ENCODE data around the gene KLK5.
"Not testable (repeated sequence)": the region's sequence is repeated elsewhere in the genome, so short reads cannot be mapped to it uniquely, and the experiment has no call there.

KLK5 gene
- total RNA-seq, result 0 reads per million in 2 donors

- DNase-seq, result no peak
Measured at GRCh38 chr19:50952910-50953309, at the start of gene KLK5. Gene KLK5, minus strand, starts transcription at chr19:50953038. Its CDS starts 381 bp downstream, at chr19:50952657.

DNA sequence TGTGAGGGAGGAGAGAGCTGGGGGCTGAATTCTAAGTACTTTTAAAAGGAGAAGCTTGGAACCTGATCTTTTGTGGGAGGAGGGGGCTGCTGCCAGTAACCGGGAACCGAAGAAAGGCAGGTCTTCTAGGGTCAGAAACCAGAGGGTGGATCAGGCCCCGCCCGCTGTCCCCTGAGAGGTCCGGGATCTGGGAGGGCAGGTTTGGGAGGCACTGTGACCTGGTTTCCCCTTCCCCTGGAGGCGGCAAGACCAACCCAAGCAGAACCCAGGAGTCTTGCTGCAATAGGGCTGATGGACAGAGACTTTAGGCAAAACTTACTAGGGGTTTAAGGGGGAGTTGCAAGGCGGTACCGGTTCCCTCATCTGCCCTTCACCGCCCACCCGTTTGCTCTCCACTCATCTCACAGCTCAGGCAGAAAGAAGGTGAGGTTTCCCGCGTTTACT lies 49.3 kb upstream of the KLK5 start:
- no peak for DNase-seq

- DNase-seq, result no peak
Measured at GRCh38 chr19:51001515-51001914, 48.7 kb upstream of the KLK5 start, which contains the start of gene KLK8. Gene KLK8, minus strand, starts transcription at chr19:51001604. Its CDS starts 437 bp downstream, at chr19:51001167.

GRCh38 chr19:51000981-51001380 lies 48.1 kb upstream of the KLK5 start:
- no peak for DNase-seq

DNA sequence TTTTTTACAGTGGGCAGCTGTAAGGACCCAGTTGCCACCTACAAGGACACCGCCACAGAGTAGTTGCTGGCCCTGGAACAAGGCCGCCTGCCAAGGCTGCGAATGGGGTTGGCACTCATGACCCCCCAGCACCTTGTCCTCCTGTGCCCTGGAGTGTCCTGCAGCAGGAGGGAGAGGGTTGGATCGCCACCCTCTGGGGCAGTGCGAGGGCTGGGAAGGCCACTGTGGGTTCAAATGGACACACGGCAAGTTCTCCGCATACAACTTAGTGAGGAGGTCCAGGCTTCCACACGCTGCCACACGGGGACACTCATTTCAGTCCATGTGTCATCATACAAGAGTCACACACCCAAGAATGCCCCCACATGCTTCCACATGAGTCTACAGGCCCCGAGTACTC lies 47.6 kb upstream of the KLK5 start:
- no peak for DNase-seq

DNA sequence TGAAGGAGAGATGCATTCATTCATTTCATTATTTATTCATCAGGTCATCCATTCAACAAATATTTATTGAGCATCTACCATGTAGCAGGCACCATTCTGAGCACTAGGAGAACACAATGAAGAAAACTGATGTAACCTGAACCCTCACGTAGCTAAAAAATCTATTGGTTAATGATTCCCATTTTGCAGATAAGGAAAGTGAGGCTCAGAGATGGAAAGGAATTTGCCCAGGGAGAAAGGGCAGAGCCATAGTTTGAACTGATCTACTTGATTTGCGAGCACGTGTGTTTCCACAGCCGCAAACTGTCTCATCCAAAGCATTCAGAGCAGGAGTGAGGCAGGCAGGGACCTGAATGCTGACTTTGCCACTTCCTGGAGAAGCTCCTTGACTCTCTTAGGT lies 45.8 kb upstream of the KLK5 start:
- DNase-seq, result no peak

DNA sequence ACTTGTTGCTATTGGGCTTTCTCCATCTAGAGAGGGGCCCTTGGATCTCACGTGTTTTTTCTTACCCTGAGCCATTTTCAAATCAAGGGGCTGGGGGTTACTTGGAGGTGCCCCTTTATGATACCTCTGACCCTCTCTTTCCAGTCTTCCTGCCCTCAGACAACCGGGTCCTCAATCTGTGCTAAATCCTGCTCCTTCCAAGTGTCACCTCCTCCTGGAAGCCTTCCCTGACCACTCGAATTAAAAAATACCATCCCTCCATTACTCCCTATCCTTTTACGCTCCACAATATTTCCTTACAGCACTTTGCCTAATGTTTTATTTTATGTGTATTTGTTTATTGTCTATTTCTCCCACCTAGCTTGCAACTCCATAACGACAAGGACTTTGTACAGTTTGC lies 45.2 kb upstream of the KLK5 start:
- DNase-seq, result no peak

GRCh38 chr19:50994129-50994528 lies 41.3 kb upstream of the KLK5 start:
- DNase-seq, result no peak

- DNase-seq, result no peak
Measured at GRCh38 chr19:50992666-50993035, 39.8 kb upstream of the KLK5 start.

GRCh38 chr19:50984416-50984815 lies 31.6 kb upstream of the KLK5 start:
- not testable (repeated sequence) for DNase-seq

DNA sequence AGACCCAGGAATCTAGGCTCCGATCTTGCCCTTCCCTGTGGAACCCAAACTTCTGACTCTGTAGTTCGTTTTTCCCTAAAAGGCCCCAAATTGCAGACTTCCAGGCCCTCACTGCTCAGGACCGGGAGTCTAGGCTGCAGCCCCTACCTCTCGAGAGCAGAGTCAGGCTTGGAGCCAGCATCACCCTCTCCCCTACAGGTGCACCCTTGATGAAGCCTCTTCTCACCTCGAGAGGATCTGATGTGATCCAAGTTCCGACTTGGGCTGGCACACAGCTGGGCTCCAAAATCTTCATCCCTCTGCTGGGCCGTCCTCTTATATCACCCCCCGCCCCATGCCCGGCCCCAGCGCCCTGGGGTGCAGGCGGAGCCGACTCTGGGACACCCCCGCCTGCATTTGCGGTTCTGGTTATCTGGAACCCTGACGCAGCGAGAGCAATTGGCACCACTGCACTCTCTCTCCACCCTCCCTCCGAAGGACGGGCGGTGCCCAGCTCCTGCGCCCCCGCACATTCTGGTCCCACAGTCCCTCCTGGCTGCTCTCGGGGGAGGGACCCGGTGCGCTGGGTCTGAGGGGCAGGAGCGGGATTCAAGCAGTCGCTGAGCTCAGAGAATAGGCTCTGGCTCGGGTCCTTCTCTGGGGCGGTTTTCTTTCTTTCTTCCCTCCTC lies 30.9 kb upstream of the KLK5 start, which contains the start of gene KLK7:
Gene KLK7 (minus strand): TSS at position 293 of the 668 bp plus-strand sequence. CDS start 1,518 bp downstream, outside the sequence.
- DNase-seq, result no peak

GRCh38 chr19:50982186-50982585 lies 29.3 kb upstream of the KLK5 start:
- no peak for DNase-seq

DNA sequence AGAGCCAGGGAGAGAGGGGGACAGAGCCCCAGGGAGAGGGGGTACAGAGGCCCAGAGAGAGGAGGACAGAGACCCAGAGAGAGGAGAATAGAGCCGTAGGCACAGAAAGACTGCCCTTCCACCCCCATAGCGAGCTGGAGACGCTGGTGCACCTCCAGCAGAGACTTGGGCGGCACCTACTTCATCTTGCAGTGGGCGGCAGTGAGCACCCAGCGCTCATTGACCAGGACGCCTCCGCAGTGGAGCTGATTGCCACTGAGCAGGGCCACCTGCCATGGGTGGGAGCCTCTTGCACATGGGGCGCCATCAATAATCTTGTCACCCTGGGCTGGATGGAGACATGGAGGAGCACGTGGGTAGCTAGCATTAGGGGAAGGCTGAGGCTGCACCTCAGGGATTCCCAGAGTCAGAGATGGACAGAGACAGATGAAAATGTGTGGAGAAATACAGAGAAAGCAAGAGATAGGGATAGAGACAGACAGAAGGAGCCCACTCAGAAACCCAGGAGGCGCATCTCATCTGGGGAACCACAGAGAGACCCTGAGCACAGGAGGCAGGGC lies 28.8 kb upstream of the KLK5 start:
- DNase-seq, result no peak

DNA sequence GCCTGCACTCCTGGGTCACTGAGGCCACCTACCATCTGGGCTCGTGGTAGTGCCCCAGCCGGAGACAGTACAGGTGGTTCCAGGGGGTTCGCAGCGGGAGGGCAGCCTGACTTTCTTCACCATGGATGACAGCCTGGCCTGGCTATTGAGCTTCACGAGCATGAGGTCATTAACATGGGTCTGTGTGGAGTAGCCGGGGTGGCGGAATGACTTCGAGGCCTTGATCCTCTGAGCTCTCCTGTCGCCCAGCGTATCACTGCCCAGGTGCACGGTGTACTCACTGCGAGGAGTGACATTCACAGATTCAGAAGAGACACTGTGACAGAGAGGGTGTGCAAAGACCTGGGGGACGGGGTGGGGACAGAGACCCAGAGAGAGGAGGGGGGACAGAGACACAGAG lies 27.4 kb upstream of the KLK5 start:
- no peak for DNase-seq

GRCh38 chr19:50979758-50980157 lies 26.9 kb upstream of the KLK5 start:
- DNase-seq, result no peak

DNA sequence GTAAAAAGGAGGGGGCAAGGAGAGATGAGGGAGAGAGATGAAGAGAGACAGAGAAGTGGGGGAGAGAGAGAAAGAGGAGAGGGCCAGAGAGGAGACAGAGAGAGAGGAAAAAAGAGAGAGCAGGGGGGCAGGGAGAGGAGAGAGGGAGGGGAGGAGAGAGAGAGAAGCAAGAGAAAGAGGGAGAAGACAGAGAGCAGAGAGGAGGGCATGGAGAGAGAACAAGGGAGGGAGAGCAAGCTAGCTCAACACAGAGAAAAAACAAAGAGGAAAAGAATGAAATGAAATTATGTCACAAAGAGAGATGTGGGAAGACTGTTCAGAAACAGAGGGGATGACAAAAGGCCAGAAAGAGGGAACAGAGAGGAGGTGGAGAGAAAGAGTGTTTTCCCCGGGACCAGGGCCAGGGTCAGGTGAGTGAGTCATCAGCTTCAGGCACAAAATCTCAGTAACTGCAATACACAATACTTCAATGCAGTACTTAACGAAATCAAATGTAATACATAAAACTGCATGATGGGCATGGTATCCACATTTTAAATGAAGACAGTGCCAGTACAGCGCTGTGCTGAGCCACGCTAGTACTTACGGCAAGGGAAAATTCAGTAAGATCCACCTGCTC lies 26.0 kb upstream of the KLK5 start:
- DNase-seq, result no peak

DNA sequence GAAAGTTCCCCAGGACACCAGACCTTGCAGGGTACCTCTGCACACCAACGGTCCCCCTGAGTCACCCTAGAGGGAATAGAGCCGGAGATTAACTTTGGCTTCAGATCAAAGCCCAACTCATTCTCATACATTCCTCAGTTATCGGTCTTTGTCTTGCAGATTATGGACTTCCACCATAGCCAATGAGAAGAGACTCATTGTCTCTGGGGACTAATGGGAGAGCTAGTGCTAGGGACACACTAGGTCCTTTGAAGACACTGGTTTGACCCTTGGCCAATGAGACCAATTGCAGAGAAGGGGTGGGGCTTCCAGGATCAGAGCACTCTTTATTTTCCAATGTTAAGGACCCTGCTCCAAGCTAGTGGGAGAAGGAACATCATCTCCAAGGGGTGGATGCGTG lies 24.8 kb upstream of the KLK5 start:
- DNase-seq, result no peak

- DNase-seq, result no peak
Measured at GRCh38 chr19:50975766-50976165, 22.9 kb upstream of the KLK5 start.

DNA sequence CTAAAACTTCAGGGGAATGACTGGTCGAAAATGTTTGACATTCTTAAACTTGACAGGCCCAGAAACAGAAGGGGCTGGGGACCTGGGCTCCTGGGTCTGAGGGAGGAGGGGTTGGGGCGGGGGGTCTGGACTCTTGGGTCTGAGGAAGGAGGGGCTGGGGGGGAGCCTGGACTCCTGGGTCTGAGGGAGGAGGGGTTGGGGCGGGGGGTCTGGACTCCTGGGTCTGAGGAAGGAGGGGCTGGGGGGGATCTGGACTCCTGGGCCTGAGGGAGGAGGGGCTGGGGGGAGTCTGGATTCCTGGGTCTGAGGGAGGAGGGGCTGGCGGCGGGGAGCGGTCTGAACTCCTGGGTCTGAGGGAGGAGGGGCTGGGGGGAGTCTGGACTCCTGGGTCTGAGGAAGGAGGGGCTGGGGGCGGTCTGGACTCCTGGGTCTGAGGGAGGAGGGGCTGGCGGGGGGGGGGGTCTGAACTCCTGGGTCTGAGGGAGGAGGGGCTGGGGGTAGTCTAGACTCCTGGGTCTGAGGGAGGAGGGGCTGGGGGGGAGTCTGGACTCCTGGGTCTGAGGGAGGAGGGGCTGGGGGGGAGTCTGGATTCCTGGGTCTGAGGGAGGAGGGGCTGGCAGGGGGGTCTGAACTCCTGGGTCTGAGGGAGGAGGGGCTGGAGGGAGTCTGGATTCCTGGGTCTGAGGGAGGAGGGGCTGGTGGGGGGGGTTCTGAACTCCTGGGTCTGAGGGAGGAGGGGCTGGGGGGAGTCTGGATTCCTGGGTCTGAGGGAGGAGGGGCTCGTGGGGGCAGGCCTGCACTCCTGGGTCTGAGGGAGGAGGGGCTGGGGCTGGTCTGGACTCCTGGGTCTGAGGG lies 22.1 kb upstream of the KLK5 start:
- DNase-seq, result no peak

- no peak for DNase-seq
Measured at GRCh38 chr19:50972795-50973376, 20.0 kb upstream of the KLK5 start.

DNA sequence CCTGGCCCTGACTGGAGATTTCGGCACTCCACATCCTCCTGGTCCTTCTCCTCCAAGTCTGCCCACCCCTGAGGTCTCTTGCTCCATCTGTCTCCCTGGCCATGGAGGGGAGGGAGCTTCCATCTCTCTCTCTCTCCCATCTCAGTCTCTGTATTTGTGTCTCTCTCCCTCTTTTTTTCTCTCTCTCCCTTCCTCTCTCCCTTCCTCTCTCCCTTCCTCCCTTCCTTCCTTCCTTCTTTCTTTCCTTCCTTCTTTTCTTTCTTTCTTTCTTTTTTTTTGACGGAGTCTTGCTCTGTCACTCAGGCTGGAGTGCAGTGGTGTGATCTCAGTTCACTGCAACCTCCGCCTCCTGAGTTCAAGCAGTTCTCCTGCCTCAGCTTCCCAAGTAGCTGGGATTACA lies 17.0 kb upstream of the KLK5 start:
- not testable (repeated sequence) for DNase-seq

DNA sequence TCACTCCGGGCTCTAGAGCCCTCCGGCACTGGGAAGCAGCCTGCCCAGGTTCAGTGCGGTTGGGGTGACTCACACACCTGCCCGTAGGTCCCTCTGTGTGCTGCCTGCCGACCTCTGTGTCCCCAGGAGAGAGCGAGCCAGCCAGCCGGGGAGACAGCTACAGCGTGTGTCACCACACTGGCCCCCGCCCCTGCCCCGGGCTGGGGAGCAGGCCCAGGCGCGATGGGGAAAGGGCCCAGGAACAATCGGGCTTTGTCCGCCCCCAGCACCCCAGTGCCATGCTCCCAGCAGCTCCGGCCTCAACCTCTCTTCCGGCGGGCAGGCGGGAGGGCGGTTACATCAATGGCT lies 16.5 kb upstream of the KLK5 start, which contains the start of gene KLK6:
Gene KLK6 (minus strand): TSS at position 179 of the 348 bp plus-strand sequence. CDS start 1,487 bp downstream, outside the sequence.
- DNase-seq, result no peak

Data from activated gamma-delta T cell (primary cell).